Measurements from ENCODE around the gene ZNF317.

GRCh38 chr19:9178901-9179300 is 38.7 kb downstream of the ZNF317 start, which contains the start of gene OR7D2:
- TF ChIP-seq CTCF (IDR thresholded peaks at IDR 0.05) (no peak), POLR2AphosphoS5 (IDR thresholded peaks at IDR 0.05; ENCODE audit: low read depth, low read length) (no peak), SIN3A (IDR thresholded peaks at IDR 0.05; ENCODE audit: borderline replicate concordance, insufficient read depth, low read depth, low read length) (no peak), REST (IDR thresholded peaks at IDR 0.05; ENCODE audit: insufficient read depth in 1 of 2, low read depth in 2 of 2, low read length in 1 of 2) (no peak)

Data from Panc1 (cell line).